H9 (cell line): ENCODE results near the gene DEFB128. TPM values are rescaled to one million over a fixed set of nuclear protein-coding genes. Genes with fewer than 3 reads are reported as not detected.

Experiments used
- DNase-seq: peaks from one replicate; pipeline ENCODE4 v3.0.0-alpha.2; 2017
- H2AFZ ChIP-seq: one replicate; pipeline ENCODE4 v1.6.1; 2013; ENCODE audit warnings: mild to moderate bottlenecking, low read length, control low read depth, moderate library complexity
- H2AK5ac ChIP-seq: 2 replicates; pipeline ENCODE4 v1.6.1; 2013; ENCODE audit warnings: low read length, control low read depth, mixed read lengths; ENCODE audit not compliant: insufficient read length
- H2BK120ac ChIP-seq: one replicate; pipeline ENCODE4 v1.6.1; 2013; ENCODE audit warnings: low read depth, mild to moderate bottlenecking, low read length, control low read depth, inconsistent platforms; ENCODE audit not compliant: poor library complexity, severe bottlenecking
- H2BK12ac ChIP-seq: 2 replicates; pipeline ENCODE4 v1.6.1; 2013; ENCODE audit warnings: low read length, control low read depth, mixed read lengths, low read depth; ENCODE audit not compliant: insufficient read length
- H2BK15ac ChIP-seq: 2 replicates; pipeline ENCODE4 v1.6.1; 2013; ENCODE audit warnings: low read depth, low read length, control low read depth
- H2BK20ac ChIP-seq: one replicate; pipeline ENCODE4 v1.6.1; 2013; ENCODE audit warnings: low read depth, mild to moderate bottlenecking, low read length, control low read depth, inconsistent platforms; ENCODE audit not compliant: poor library complexity, severe bottlenecking
- H2BK5ac ChIP-seq: 2 replicates; pipeline ENCODE4 v1.6.1; 2013; ENCODE audit warnings: low read length, control low read depth, mixed read lengths; ENCODE audit not compliant: insufficient read length
- H3K14ac ChIP-seq: 2 replicates; pipeline ENCODE4 v1.6.1; 2013; ENCODE audit warnings: low read length, control low read depth; ENCODE audit not compliant: insufficient read depth
- H3K18ac ChIP-seq: 2 replicates; pipeline ENCODE4 v1.6.1; 2013; ENCODE audit warnings: low read depth, mild to moderate bottlenecking, mixed read lengths, low read length, control low read depth; ENCODE audit not compliant: insufficient read length
- H3K23ac ChIP-seq: 2 replicates; pipeline ENCODE4 v1.6.1; 2013; ENCODE audit warnings: low read length, control low read depth, mixed read lengths, low read depth; ENCODE audit not compliant: insufficient read length
- H3K23me2 ChIP-seq: 2 replicates; pipeline ENCODE4 v1.6.1; 2013; ENCODE audit warnings: low read depth, mild to moderate bottlenecking, mixed read lengths, low read length, control low read depth; ENCODE audit not compliant: insufficient read length, poor library complexity, severe bottlenecking
- H3K27ac ChIP-seq: 2 replicates; pipeline ENCODE4 v1.5.1; 2013; ENCODE audit warnings: low read length, control low read depth, mixed read lengths, low read depth; ENCODE audit not compliant: insufficient read length
- H3K27me3 ChIP-seq: 2 replicates; pipeline ENCODE4 v1.6.1; 2013; ENCODE audit warnings: low read length, control low read depth, inconsistent platforms; ENCODE audit not compliant: insufficient read depth
- H3K4ac ChIP-seq: 2 replicates; pipeline ENCODE4 v1.6.1; 2013; ENCODE audit warnings: low read depth, mild to moderate bottlenecking, control low read depth, inconsistent platforms, low read length, moderate library complexity
- H3K4me1 ChIP-seq: 2 replicates; pipeline ENCODE4 v1.6.1; 2013; ENCODE audit warnings: low read length, control low read depth, inconsistent platforms; ENCODE audit not compliant: insufficient read depth
- H3K4me2 ChIP-seq: 2 replicates; pipeline ENCODE4 v1.6.1; 2013; ENCODE audit warnings: low read length, control low read depth, mixed read lengths; ENCODE audit not compliant: insufficient read length, insufficient read depth
- H3K56ac ChIP-seq: 2 replicates; pipeline ENCODE4 v1.6.1; 2013; ENCODE audit warnings: low read depth, mild to moderate bottlenecking, mixed read lengths, low read length, control low read depth; ENCODE audit not compliant: insufficient read length
- H3K79me1 ChIP-seq: 2 replicates; pipeline ENCODE4 v1.6.1; 2013; ENCODE audit warnings: low read depth, mild to moderate bottlenecking, moderate library complexity, low read length, control low read depth, inconsistent platforms; ENCODE audit not compliant: insufficient read depth, poor library complexity, severe bottlenecking
- H3K79me2 ChIP-seq: 2 replicates; pipeline ENCODE4 v1.6.1; 2013; ENCODE audit warnings: low read length, control low read depth, inconsistent platforms; ENCODE audit not compliant: insufficient read depth
- H3K9ac ChIP-seq: 2 replicates; pipeline ENCODE4 v1.6.1; 2013; ENCODE audit warnings: low read length, control low read depth, mixed read lengths; ENCODE audit not compliant: insufficient read length; ENCODE audit errors: extremely low read depth
- H3K9me3 ChIP-seq: one replicate; pipeline ENCODE4 v1.6.1; 2013; ENCODE audit warnings: low read depth, low read length, inconsistent platforms; ENCODE audit not compliant: control insufficient read depth
- H3T11ph ChIP-seq: one replicate; pipeline ENCODE4 v1.6.1; 2013; ENCODE audit warnings: mild to moderate bottlenecking, low read length, control low read depth, inconsistent platforms
- H4K20me1 ChIP-seq: one replicate; pipeline ENCODE4 v1.6.1; 2013; ENCODE audit not compliant: control insufficient read depth, insufficient read length, insufficient read depth
- H4K5ac ChIP-seq: 2 replicates; pipeline ENCODE4 v1.6.1; 2013; ENCODE audit warnings: low read depth, mild to moderate bottlenecking, mixed read lengths, low read length, control low read depth; ENCODE audit not compliant: insufficient read length
- H4K8ac ChIP-seq: replicated peaks from 2 replicates; pipeline ENCODE4 v1.6.1; 2013; ENCODE audit warnings: low read length, control low read depth, mixed read lengths, low read depth; ENCODE audit not compliant: insufficient read length
- H4K91ac ChIP-seq: 2 replicates; pipeline ENCODE4 v1.6.1; 2013; ENCODE audit warnings: low read depth, mild to moderate bottlenecking, moderate library complexity, mixed read lengths, low read length, control low read depth; ENCODE audit not compliant: insufficient read length
- H3K27ac Mint-ChIP-seq, 3 experiments: 2 replicates in 2 of 3; 3 replicates in 1 of 3; pipeline ENCODE4 v1.8.0; 2020 to 2021; ENCODE audit warnings: mixed read lengths in 3 of 3, mild to moderate bottlenecking in 1 of 3, moderate library complexity in 1 of 3
- H3K27me3 Mint-ChIP-seq: 2 replicates; pipeline ENCODE4 v1.8.0; 2021; ENCODE audit warnings: low read depth, mild to moderate bottlenecking, moderate library complexity, mixed read lengths
- H3K36me3 Mint-ChIP-seq, 3 experiments: 2 replicates in 2 of 3; 3 replicates in 1 of 3; pipeline ENCODE4 v1.8.0; 2020 to 2021; ENCODE audit warnings: low read depth in 3 of 3, mixed read lengths in 3 of 3; ENCODE audit not compliant: insufficient read depth in 1 of 3
- H3K4me1 Mint-ChIP-seq, 2 experiments: 2 replicates each; pipeline ENCODE4 v1.8.0; 2020; ENCODE audit warnings: mixed read lengths in 2 of 2
- H3K4me3 Mint-ChIP-seq, 2 experiments: 2 replicates in 1 of 2; 3 replicates in 1 of 2; pipeline ENCODE4 v1.8.0; 2020 to 2021; ENCODE audit warnings: mild to moderate bottlenecking in 2 of 2, mixed read lengths in 2 of 2, moderate library complexity in 1 of 2
- H3K9me3 Mint-ChIP-seq, 2 experiments: 2 replicates in 1 of 2; 3 replicates in 1 of 2; pipeline ENCODE4 v1.8.0; 2020; ENCODE audit warnings: mild to moderate bottlenecking in 2 of 2, mixed read lengths in 2 of 2, moderate library complexity in 1 of 2
- WGBS: extraction: QIAGEN DNeasy Blood & Tissue Kit; methylation state at CpG from one replicate; pipeline ENCODE4 v1.1.7; 2013; ENCODE audit warnings: missing lambda C conversion rate, low lambda C conversion rate, mixed read lengths; ENCODE audit not compliant: insufficient read length; ENCODE audit errors: extremely low coverage; 5-methylcytosine and 5-hydroxymethylcytosine counted together
- total RNA-seq: library from RNA; stranded (reverse); gene quantifications from 2 replicates; pipeline ENCODE4 v1.2.1, GENCODE V29; 2021
- TF ChIP-seq, protein P1 (sequence below): fragments of 200-600 bp; sonication (generic); conservative IDR thresholded peaks from 3 replicates; pipeline ENCODE4 v1.8.0; 2021; ENCODE audit warnings: antibody characterized with exemption, mild to moderate bottlenecking

Gene DEFB128
- total RNA-seq, 1 experiment from 2014 or later, result not detected

DNA sequence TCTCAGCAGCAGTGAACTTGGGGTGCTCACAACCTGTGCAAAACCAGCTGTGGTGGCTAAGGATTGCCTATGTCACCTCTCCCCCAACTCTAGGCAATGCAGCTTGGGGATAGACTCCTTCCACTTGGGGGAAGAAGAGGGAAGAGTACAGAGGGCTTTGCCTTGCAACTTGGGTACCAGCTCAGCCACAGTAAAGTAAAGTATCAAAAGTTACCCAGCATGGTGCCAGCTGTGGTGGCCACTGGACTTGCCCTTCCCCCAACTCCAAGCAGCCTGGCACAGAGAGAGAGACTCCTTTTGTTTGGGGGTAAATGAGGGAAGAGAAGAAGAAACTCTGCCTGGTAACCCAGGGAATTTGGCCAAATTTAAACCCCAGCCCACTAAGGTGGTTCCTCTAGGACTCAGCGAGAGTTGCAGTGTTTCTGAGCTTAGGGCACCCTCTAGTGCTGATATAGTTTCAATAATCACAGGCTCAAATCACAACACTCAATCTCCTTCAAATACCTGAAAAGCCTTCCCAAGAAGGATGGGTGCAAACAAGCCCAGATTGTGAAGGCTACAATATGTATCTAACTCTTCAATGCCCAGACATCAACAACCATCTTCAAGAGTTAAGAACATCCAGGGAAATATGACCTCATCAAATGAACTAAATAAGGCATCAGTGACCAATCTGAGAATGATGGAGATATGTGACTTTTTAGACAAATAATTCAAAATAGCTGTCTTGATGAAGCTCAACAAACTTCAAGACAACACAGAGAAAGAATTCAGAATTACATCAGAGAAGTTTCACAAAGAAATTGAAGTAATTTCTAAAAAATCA, 30.0 kb upstream of the DEFB128 start:
- peaks cover 0 to 2% of the 10 kb centered on the region in 2 experiments; a peak in 1 of 5 replicates for H3K9me3 Mint-ChIP-seq
- H3K4me1 Mint-ChIP-seq, result no peaks in the 10 kb centered on the region
- no peak overlapping the region for H3K9ac ChIP-seq
- peak; percentile 31 for DNase-seq
- no peak overlapping the region for H4K91ac ChIP-seq
- no peaks in the 10 kb centered on the region for H3K4me1 ChIP-seq
- no CpG with 5 or more reads among the region's 1 CpG for WGBS
- H4K20me1 ChIP-seq, result no peaks in the 10 kb centered on the region
- H3K14ac ChIP-seq, result no peak overlapping the region
- no peak overlapping the region for H4K8ac ChIP-seq
- H3T11ph ChIP-seq, result no peak overlapping the region
- H3K27ac ChIP-seq, result no peak overlapping the region
- H2BK15ac ChIP-seq, result no peak overlapping the region
- H3K27me3 Mint-ChIP-seq, result peaks cover 90% of the 10 kb centered on the region
- no peak overlapping the region; a peak in 1 of 5 replicates for H3K4me3 Mint-ChIP-seq
- H2BK5ac ChIP-seq, result no peak overlapping the region
- H3K23me2 ChIP-seq, result no peaks in the 10 kb centered on the region
- TF ChIP-seq, protein P1, sequence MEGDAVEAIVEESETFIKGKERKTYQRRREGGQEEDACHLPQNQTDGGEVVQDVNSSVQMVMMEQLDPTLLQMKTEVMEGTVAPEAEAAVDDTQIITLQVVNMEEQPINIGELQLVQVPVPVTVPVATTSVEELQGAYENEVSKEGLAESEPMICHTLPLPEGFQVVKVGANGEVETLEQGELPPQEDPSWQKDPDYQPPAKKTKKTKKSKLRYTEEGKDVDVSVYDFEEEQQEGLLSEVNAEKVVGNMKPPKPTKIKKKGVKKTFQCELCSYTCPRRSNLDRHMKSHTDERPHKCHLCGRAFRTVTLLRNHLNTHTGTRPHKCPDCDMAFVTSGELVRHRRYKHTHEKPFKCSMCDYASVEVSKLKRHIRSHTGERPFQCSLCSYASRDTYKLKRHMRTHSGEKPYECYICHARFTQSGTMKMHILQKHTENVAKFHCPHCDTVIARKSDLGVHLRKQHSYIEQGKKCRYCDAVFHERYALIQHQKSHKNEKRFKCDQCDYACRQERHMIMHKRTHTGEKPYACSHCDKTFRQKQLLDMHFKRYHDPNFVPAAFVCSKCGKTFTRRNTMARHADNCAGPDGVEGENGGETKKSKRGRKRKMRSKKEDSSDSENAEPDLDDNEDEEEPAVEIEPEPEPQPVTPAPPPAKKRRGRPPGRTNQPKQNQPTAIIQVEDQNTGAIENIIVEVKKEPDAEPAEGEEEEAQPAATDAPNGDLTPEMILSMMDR, result peak; percentile 68
- H3K27ac Mint-ChIP-seq, result no peak overlapping the region; a peak in 1 of 7 replicates
- H3K56ac ChIP-seq, result no peak overlapping the region
- no peak overlapping the region for H2BK120ac ChIP-seq
- no peak overlapping the region for H3K4ac ChIP-seq
- H3K4me2 ChIP-seq, result no peak overlapping the region
- no peak overlapping the region for H2AK5ac ChIP-seq
- no peak overlapping the region for H3K23ac ChIP-seq
- no peaks in the 10 kb centered on the region for H3K79me2 ChIP-seq
- H3K18ac ChIP-seq, result no peak overlapping the region
- no peaks in the 10 kb centered on the region for H3K9me3 ChIP-seq
- H4K5ac ChIP-seq, result no peak overlapping the region
- H3K79me1 ChIP-seq, result no peaks in the 10 kb centered on the region
- H3K27me3 ChIP-seq, result no peaks in the 10 kb centered on the region; the same call in 1 of the 2 replicates
- H2BK20ac ChIP-seq, result no peak overlapping the region
- H2BK12ac ChIP-seq, result no peak overlapping the region
- H3K36me3 Mint-ChIP-seq, result no peaks in the 10 kb centered on the region
- no peak overlapping the region for H2AFZ ChIP-seq
